GM12891 (cell line): ENCODE results near the gene ERAS.
A peak's percentile ranks its signal among the peaks of the same experiment; 100 is the strongest.
"Not testable (repeated sequence)": the region's sequence is repeated elsewhere in the genome, so short reads cannot be mapped to it uniquely, and the experiment has no call there.

Experiments used
- DNase-seq: peaks from one replicate; pipeline ENCODE4 v3.0.0; 2011; ENCODE audit warnings: low spot score; ENCODE audit not compliant: insufficient read length
- FAIRE-seq: peaks from 2 replicates; lab custom pipeline; 2011; peaks lifted over from hg19 to GRCh38; lab: Jason Lieb, UNC
- PAX5 ChIP-seq: IDR thresholded peaks from 2 replicates; pipeline ENCODE4 v1.6.1; 2011; ENCODE audit warnings: low read length, moderate library complexity, mild to moderate bottlenecking; ENCODE audit not compliant: insufficient read depth, severe bottlenecking
- POLR2A ChIP-seq: IDR thresholded peaks from 2 replicates; pipeline ENCODE4 v1.6.1; 2011; ENCODE audit warnings: low read depth, low read length, control low read depth
- POLR2AphosphoS5 ChIP-seq: IDR thresholded peaks from 2 replicates; pipeline ENCODE4 v1.6.1; 2011; ENCODE audit warnings: low read depth, low read length, control low read depth
- POU2F2 ChIP-seq: IDR thresholded peaks from 2 replicates; pipeline ENCODE4 v1.6.1; 2011; ENCODE audit warnings: low read depth, mild to moderate bottlenecking, control low read depth, low read length, moderate library complexity
- SPI1 ChIP-seq: IDR thresholded peaks from 2 replicates; pipeline ENCODE4 v1.6.1; 2011; ENCODE audit warnings: low read depth, low read length, control low read depth
- TAF1 ChIP-seq: IDR thresholded peaks from 2 replicates; pipeline ENCODE4 v1.6.1; 2011; ENCODE audit warnings: low read depth, low read length, control low read depth

Gene ERAS

GRCh38 chrX:48815266-48815665, 11.0 kb upstream of the ERAS start:
- TF ChIP-seq POU2F2: no peak
- no peak for TF ChIP-seq PAX5
- TF ChIP-seq POLR2AphosphoS5: no peak
- no peak for TF ChIP-seq SPI1
- no peak for FAIRE-seq
- DNase-seq: no peak

GRCh38 chrX:48816014-48816810, 10.1 kb upstream of the ERAS start:
- no peak for FAIRE-seq
- no peak for DNase-seq
- no peak for TF ChIP-seq TAF1
- TF ChIP-seq SPI1: no peak
- TF ChIP-seq POLR2AphosphoS5: no peak
- TF ChIP-seq POLR2A: no peak
- no peak for TF ChIP-seq POU2F2
- TF ChIP-seq PAX5: no peak

- FAIRE-seq (no peak), DNase-seq (no peak)
Observed at GRCh38 chrX:48818098-48818497, 8.2 kb upstream of the ERAS start.

GRCh38 chrX:48818866-48819265, 7.4 kb upstream of the ERAS start:
- DNase-seq (no peak), FAIRE-seq (peak; percentile 67)
- TF ChIP-seq SPI1 (no peak), POU2F2 (no peak), POLR2AphosphoS5 (no peak), POLR2A (no peak), TAF1 (no peak), PAX5 (no peak)

More at GRCh38 chrX:48818098-48818497, 8.2 kb upstream of the ERAS start:
- no peak for TF ChIP-seq POLR2AphosphoS5
- no peak for TF ChIP-seq POLR2A
- no peak for TF ChIP-seq POU2F2
- TF ChIP-seq TAF1: no peak
- no peak for TF ChIP-seq SPI1
- no peak for TF ChIP-seq PAX5

- not testable (repeated sequence) for FAIRE-seq
Observed at GRCh38 chrX:48819394-48819793, 6.9 kb upstream of the ERAS start.

GRCh38 chrX:48823053-48823452, 3.3 kb upstream of the ERAS start:
- FAIRE-seq: no peak
- TF ChIP-seq PAX5: no peak
- TF ChIP-seq TAF1: no peak
- no peak for TF ChIP-seq POLR2A
- no peak for TF ChIP-seq POU2F2
- no peak for TF ChIP-seq SPI1
- TF ChIP-seq POLR2AphosphoS5: no peak
- no peak for DNase-seq

More at GRCh38 chrX:48819394-48819793, 6.9 kb upstream of the ERAS start:
- DNase-seq: not testable (repeated sequence)

- no peak for DNase-seq
- FAIRE-seq: no peak
- TF ChIP-seq POLR2A: no peak
- TF ChIP-seq TAF1: no peak
- TF ChIP-seq POLR2AphosphoS5: no peak
- TF ChIP-seq POU2F2: no peak
- no peak for TF ChIP-seq PAX5
- TF ChIP-seq SPI1: no peak
Observed at GRCh38 chrX:48824066-48824465, 2.2 kb upstream of the ERAS start.

GRCh38 chrX:48826876-48827653, 752 bp downstream of the ERAS start:
- FAIRE-seq (no peak), DNase-seq (no peak)
- no peak for TF ChIP-seq POLR2AphosphoS5
- no peak for TF ChIP-seq POU2F2
- TF ChIP-seq POLR2A: no peak
- no peak for TF ChIP-seq PAX5
- TF ChIP-seq TAF1: no peak
- TF ChIP-seq SPI1: no peak

GRCh38 chrX:48827654-48827968, 1.3 kb downstream of the ERAS start:
- FAIRE-seq (no peak), DNase-seq (no peak)
- TF ChIP-seq SPI1 (no peak), TAF1 (no peak), POLR2AphosphoS5 (no peak), PAX5 (no peak), POU2F2 (no peak), POLR2A (no peak)
